Ureter (tissue), 1 donor: ENCODE results near the gene LIPT2. TPM values are rescaled to one million over a fixed set of nuclear protein-coding genes. Genes with fewer than 3 reads are reported as not detected.

Experiments
- DNase-seq: peaks from one replicate; pipeline ENCODE4 v3.0.0-alpha.2; 2020; ENCODE audit warnings: low spot score
- total RNA-seq: library from RNA; stranded (reverse); gene quantifications from one replicate; pipeline ENCODE4 v1.2.4, GENCODE V29; 2023
- donor health status: DM: yes; HTN: yes; CAD: no.

The LIPT2 gene
- total RNA-seq, 1 donor from 2014 or later, result 7.4 TPM

DNA sequence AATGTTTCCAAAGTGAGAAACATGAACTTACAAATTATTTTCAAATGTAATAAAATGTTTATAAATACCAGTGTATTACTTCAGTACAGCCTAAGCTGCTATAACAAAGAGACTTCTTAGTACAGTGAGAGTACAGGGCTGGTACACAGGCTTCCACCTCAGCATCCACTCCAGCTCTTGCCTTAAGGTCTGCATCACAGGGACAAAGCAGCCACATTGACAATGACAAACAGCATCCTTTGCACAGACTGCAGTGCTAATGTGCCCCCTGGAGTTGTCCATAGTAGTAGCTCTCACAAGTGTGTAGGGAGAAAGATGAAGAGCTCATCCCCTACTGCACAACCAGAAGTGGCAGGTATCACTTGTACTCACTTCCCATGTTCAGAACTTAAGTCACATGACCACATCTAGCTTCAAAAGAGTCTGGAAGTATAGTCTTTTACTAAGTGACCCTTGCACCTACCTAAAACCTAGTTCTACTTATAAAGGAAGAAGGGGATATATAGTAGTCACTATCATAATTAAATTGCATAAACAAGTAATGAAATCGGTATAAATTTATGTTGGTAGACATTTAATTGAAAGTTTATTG, 10.7 kb upstream of the LIPT2 start:
- no peak for DNase-seq

DNA sequence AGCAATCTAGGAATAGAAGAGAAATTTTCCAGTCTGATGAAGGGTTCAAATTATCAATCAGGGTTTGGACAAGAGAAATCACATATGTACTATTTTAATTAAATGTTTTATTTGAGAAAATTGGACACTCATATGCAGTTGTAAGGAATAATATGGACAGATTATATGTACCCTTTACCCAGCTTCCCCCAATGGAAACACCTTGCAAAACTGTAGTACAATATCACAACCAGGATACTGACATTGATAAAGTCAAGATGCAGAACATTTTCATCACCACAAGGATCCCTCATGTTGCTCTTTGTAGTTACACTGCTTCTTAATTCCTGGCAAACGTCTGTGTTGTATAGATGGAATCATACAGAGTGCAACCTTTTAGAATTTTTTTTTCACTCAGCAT, 1.4 kb upstream of the LIPT2 start:
- DNase-seq, result no peak

DNA sequence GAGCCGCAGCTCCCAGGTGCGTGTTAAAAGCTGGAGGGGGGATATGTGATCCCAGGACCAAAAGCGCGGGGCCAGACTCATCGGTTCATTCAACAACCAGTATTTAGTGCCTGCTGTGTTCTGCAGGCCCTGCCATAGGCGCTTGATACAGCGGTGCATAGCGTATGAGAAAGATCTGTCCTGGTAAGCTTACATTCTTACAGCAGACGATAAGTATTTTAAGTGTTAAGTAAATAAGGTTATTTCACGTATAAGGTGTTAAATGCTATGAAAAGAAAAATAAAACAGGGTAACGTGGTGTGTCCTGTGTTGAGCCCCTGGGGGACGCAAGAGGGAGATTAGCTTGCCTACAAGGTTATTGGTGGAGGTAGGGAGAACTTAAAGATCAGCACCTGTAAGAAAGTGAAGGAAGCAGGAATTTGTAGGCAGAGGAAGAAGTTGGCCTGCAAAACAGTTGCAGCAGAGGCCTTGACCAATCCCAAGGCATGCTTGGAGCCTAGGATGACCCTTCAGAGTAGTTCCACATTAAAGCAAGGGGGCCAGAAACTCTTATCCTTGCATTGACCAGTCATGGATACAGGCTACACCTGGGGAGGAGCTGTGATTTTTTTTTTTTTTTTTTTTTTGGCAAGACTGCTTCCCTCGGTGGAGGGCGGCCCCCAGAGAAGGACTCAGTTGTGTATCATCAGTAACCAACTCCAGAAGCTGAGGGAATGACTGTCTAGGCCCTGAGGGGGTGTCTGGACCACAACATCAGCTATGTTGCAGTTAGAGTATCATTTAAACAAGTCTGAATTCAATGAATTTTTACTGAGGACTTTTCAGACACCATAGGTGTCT, 487 bp upstream of the LIPT2 start:
- no peak for DNase-seq

DNA sequence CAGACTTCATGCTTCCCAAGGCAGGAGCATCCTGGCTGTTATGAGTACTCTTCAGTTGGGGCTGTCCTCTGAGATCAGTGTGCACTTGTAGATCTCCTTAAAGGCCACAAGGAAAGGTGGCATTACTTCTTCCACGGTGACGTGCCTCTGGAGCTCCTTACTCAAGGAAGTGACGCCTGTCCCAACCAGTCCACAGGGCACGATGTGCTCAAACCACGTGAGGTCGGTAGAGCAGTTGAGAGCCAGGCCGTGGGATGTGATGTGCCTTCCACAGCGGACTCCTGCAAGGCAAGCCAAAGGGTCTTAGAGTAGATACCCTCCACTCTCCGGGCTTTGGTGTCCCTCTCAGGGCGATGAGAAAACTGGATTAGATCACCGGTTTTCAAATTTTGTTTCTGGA, 1.4 kb downstream of the LIPT2 start:
- DNase-seq, result no peak

DNA sequence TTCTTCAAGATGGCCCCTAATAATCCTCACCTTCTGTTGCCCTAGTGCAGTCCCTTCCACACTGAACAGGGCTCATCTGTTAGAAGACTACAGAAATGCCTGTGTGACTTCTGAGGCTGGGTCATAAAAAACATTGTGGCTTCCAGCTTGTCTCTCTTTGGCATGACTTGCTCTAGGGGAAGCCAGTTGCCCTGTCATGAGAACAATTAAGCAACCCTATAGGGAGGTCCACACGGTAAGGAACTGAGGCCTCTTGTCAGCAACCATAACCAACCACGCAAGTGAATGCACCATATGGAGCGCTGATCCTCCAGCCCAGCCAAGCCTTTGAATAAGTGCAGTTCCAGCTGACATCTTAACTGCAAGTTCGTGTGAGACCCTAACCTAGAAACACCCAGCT, 2.6 kb downstream of the LIPT2 start:
- DNase-seq, result no peak

DNA sequence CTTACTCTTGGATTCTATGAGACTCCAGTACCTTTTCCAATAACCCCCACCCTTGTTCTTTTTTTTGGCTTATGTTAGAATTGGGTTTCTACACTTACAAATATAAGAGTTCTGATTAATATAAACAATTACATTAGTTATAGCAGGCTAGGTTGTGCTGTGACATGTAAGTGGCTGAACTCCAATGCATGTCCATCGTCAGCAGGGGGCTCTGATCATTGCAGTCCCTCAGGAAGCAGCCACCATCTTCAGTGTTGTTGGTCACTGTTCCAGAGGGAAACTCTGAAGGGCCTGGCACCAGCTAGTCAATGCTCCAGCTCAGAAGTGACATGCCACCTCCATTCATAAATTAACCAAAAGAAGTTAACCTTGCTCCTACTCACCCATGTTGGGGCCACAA, 5.6 kb downstream of the LIPT2 start:
- no peak for DNase-seq

DNA sequence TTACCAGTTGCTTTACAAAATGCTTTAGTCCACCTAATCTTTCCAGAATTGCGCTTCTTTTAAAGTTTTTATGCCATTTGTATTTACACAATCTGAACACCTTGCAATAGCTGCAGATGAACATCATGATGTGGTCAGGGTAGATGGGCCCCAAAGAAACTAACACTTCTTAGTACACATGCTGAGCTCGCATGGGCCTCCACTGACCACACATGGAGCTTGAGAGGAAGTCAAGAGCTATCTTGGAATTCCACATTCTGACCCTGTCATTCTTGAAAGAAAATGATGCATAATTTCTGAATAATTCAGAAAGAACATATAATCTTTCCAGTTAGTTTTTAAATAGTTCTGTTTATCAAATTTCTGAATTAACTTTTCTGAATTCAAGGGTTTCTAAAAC, 7.7 kb downstream of the LIPT2 start:
- no peak for DNase-seq

DNA sequence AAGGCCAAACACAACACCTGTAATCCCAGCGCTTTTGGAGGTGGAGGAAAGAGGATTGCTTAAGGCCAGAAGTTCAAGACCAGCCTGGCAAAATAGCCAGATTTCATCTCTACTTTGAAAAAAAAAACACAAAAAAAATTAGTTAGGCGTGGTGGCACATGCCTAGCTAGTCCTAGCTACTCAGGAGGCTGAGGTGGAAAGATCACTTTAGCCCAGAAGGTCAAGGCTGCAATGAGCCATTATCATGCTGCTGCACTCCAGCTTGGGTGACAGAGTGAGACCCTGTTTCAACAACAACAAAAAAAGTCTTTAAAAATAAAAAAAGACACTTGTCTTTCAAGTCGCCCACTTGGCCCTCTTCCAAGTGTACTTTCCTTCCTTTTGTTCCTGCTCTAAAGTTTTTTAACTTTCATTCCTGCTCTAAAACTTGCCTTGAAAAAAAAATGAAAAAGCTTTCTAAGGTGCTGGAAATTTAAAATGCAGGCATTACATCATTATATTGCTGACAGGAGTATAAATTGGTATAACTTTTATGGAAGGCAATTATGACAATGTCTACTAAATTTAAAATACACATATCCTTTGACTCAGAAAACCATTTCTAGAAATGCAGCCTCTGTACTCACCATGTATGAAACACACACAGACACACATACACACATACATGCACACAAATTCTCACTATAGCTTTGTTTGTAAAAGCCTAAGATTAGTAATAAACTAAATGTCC, 12.7 kb downstream of the LIPT2 start:
- no peak for DNase-seq

DNA sequence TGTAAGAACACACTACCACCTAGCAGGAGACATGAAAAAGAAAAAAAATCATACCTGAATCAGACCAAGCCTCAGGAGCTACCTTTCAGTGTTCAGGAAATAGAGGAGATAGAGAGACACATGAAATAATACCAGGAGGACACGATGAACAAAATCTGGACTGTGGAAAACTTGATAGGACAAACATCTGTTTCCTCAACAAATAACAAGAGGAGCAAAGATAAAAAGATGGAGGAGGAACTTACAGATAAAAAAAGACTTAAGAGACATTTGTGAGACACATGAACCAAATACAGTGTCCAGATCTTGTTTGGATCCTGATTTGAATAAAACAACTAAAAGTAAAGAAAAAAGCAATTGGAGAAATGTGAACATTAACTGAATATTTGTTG, 13.8 kb downstream of the LIPT2 start:
- DNase-seq, result no peak

DNA sequence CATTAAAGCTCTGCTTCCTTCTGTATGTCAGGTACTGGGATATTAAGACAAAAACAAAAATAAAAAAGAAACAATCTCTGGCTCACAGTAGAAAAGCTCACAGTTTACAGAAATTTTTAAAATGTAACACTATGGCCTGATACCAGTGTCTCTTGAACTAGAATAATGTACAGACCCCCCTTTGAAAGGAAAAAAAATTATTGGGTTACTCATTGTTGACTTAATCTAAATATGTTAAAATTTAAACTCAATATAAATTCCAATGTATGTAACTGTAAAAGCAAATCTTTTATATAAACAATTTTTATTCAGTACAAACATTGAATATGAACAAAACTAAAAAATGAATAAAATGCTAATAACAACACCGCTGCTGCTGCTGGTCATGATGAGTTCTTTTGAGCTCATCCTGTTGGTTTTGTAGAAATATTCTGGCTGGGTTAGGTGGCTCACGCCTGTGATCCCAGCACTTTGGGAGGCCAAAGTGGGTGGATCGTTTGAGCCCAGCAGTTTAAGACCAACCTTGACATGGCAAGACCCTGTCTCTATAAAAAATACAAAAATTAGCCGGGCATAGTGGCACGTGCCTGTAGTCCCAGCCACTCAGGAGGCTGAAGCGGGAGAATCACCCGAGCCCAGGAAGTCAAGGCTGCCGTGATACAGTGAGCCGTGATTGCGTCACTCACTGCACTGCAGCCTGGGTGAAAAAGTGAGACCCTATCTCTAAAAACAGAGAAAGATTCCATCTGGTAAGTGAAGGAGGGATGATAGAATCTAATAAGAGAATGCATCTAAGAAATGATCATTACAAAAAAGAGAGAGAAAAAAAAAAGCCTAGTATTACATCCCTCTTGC, 14.4 kb downstream of the LIPT2 start:
- no peak for DNase-seq

DNA sequence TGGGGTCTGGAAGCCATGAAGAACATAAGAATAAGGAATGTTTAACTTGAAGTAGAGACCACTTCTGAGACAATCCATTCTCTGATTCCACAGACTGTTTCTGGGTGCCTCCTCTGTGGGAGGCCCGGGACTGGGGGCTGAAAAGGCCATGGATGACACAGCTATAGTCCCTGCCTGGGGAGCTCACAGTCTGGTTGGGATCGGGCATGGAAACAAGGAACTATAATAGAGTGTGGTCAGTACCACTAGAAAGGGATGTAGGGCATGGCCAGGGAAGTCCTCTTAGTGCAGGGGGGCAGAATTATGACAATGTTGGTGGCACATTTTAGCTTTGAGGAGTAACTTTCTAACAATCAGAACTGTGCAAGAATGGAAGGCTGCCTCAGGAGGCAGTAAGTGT, 17.0 kb downstream of the LIPT2 start:
- no peak for DNase-seq

DNA sequence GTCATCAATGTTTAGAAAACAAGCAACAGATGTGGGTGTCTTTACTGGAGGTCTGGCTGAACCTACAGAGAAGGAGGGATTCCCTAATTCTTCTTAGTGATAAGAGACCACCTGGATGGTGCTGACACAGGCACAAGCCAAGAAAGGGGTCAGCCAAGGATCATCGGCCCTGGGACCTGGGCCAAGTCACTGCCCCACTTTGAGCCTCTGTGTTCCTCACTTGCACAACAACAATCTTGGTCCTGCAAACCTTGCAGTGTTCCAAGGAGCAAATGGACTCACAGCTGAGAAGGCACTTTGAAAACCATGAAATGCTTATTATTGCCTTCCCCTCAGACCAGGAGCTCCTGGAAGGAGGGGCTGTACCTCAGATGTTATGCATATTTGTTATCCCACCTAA, 19.2 kb downstream of the LIPT2 start:
- DNase-seq, result no peak

DNA sequence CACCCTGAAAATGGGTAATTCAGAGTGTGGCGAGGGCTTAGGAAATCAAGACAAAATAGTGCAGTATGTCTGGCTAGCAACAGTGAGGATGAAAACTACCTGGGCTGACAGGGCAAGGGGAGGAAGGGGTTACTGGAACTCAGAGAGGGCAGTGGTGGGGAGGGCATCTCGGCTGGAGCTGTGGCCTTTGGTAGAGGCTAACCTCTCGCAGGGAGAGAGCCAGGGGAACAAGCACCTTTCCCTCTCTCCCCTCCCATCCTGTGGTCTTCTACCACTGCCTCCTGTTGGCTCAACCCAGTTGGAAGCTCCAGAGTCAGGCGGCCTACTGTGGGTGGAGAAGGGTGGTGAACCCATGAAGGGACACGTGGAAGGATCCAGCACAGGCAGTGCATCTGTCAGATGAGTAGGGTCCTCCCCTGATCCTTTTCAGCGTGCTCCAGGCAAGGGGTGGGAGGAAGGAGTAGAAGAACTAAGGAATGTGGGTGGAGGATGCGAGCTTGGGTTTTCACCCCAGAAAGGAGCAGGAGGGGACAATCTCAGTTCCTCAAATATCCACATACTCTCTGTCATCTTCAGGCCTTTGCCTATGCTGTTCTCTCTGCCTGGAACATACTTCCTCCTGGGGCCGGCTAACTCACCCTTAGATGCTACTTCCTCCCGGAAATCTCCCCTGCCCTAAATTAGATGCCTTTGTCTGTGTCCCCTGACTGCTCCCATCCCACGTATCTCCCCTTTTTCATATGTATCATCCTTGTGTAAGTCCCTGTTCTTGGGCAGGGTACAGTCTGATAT, 19.9 kb downstream of the LIPT2 start:
- no peak for DNase-seq

DNA sequence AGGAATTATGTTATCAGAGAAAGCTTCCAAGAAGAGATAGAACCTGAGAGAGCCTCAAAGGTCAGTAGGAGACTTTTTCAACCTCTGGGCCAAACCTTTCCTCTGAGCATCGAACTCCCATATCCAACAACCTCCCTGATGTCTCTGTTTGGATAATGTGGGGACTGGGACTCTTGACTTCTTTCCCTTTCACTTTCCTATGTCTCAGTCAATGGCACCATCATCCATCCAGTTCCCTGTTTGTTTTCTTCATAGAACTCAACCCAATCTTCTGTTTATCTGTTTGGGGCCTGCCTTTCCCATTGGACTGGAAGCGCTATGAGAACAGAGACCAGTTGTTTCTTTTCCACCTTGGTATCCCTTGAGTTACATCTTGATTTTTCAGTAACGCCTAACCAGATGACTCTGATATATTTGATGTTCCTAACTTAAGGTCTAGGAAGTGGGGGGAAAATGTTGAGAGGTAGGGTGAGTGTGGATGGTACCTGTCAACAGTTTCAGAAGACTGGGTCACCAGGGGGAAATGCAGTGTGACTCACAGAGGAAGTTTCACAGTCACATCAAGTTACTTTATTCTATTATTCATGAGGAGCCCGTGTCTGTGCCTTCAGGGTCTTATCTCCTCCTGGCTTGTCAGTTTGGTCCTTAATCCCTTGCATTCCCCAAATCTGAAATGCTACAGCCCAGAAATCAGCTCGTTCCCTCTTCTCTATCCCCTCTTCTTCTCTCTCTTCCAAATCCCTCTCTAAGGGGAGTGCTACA, 21.7 kb downstream of the LIPT2 start:
- DNase-seq, result no peak

DNA sequence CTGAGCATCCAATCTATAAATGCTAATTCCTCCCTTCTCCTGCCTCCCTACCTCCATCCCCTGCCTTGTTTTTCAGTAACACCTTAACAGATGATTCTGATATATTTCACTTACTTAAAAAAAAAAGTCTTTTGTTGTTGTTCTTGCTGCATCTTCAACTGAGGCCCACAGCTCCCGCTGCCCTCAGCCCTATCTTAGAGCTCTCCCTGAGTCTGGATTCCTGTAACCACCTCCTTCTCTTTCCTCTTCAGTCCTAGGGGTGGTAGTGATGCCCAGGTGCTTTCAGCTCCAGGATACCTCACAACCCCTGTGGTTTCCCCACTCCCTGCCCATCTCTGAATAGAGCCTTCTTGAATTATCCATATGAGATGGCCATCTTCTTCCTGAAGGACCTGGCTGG, 22.5 kb downstream of the LIPT2 start:
- no peak for DNase-seq

DNA sequence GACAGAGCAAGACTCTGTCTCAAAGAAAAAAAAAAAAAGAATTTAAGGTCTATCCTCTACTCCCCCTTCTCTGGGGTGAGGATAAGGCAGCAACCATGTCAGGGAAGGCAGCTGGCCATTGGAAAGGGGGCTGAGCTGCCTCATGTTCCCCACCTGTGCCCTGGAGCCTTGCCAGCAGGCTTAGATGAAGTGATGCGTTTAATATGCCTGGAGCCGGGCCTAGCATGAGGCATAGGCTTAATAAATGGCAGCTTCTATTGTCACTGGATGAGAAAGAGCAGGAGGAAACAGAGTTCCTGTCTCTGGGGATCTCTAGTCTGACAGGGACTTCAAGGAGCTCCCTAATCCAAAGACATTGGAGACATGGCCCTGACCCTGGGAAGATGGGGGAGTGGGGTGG, 23.0 kb downstream of the LIPT2 start:
- DNase-seq, result no peak

DNA sequence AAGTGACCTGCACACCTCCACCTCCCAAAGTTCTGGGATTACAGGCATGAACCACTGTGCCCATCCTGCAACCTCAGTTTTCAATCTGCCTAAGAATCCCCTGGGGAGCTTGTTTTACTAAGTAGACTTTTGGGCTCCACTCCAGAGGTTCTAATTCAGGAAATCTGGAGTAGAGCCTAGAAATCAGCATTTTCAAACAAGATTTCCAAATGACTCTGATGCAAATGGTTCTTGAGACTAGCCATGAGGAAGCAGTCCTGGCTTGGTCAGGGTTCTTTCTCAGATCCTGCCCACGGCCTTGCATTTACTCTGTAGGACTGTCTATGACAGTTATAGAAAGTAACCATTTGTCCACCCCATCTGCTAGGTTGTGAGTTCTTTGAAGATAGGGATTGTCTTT, 24.6 kb downstream of the LIPT2 start:
- DNase-seq, result no peak

DNA sequence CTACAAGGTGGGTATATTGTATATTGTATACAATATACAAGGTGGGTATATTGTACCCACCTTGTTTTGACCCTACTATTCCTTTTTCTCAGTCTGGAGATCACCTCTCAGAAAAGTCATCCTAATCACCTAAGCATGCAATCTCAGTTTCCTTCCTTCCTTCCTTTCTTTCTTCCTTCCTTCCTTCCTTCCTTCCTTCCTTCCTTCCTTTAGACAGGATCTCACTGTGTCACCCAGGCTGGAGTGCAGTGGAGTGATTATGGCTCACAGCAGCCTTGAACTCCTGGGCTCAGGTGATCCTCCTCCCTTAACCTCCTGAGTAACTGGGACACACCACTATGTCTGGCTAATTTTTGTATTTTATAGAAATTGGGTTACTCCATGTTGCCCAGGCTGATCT, 25.0 kb downstream of the LIPT2 start:
- DNase-seq, result no peak

DNA sequence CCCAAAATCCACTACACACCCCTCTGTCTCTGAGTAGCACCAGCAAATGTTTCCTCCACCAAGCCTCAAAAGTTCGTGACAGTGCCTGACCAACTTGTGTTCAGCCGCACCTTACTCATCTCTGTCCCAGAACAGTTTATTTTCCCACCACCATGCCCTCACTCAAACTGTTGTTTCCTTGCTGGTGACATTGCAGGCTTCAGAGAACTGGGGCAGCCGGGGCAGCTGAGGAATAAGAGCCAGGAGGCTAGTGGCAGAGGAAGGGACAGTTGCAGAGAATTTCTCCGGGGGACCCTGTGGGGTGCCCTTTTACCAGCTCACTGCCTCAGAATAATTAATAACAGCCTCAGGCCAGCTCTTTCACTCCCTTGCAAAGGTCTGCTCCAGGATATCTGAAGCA, 25.5 kb downstream of the LIPT2 start:
- no peak for DNase-seq
